KMS-11 (cell line): Measurements from ENCODE around the gene KRTAP1-5.
"Not testable (repeated sequence)": the region's sequence is repeated elsewhere in the genome, so short reads cannot be mapped to it uniquely, and the experiment has no call there.

Experiments used
- H2AFZ ChIP-seq: fragments of 200-600 bp; sonication (generic); 2 replicates; pipeline ENCODE4 v1.6.1; 2016; ENCODE audit warnings: antibody characterized with exemption, mixed run types, low read depth
- H3K27ac ChIP-seq: fragments of 200-600 bp; sonication (generic); 2 replicates; pipeline ENCODE4 v1.6.1; 2016; ENCODE audit warnings: mild to moderate bottlenecking, mixed run types
- H3K27me3 ChIP-seq: fragments of 200-600 bp; sonication (generic); 2 replicates; pipeline ENCODE4 v1.6.1; 2017; ENCODE audit warnings: mild to moderate bottlenecking, low read depth, mixed run types, moderate library complexity; ENCODE audit not compliant: insufficient read depth
- H3K36me3 ChIP-seq: fragments of 200-600 bp; sonication (generic); 2 replicates; pipeline ENCODE4 v1.6.1; 2017; ENCODE audit warnings: mild to moderate bottlenecking, mixed run types; ENCODE audit not compliant: insufficient read depth
- H3K4me1 ChIP-seq: fragments of 200-600 bp; sonication (generic); 2 replicates; pipeline ENCODE4 v1.6.1; 2016; ENCODE audit warnings: mild to moderate bottlenecking, low read depth, mixed run types; ENCODE audit not compliant: poor library complexity, severe bottlenecking
- H3K4me2 ChIP-seq: fragments of 200-600 bp; sonication (generic); 2 replicates; pipeline ENCODE4 v1.7.0; 2016; ENCODE audit warnings: mild to moderate bottlenecking, mixed run types
- H3K4me3 ChIP-seq: fragments of 200-600 bp; sonication (generic); IDR thresholded peaks from 2 replicates; pipeline ENCODE4 v1.6.1; 2017; ENCODE audit warnings: low read depth, low read length, mixed read lengths; ENCODE audit not compliant: insufficient read depth
- H3K79me2 ChIP-seq: fragments of 200-600 bp; sonication (generic); 2 replicates; pipeline ENCODE4 v1.6.1; 2016; ENCODE audit warnings: low read depth, mixed run types; ENCODE audit not compliant: insufficient read depth
- H3K9ac ChIP-seq: fragments of 200-600 bp; sonication (generic); 2 replicates; pipeline ENCODE4 v1.6.1; 2016; ENCODE audit warnings: mild to moderate bottlenecking, mixed run types
- H4K20me1 ChIP-seq: fragments of 200-600 bp; sonication (generic); 2 replicates; pipeline ENCODE4 v1.6.1; 2016; ENCODE audit warnings: mild to moderate bottlenecking, mixed run types; ENCODE audit not compliant: insufficient read depth
- TF ChIP-seq, protein P1 (sequence below): fragments of 200-600 bp; sonication (generic); conservative IDR thresholded peaks from 2 replicates; pipeline ENCODE4 v1.6.1; 2017; ENCODE audit warnings: low read depth, mild to moderate bottlenecking, antibody characterized with exemption, low read length, moderate library complexity, mixed read lengths

The KRTAP1-5 gene

DNA sequence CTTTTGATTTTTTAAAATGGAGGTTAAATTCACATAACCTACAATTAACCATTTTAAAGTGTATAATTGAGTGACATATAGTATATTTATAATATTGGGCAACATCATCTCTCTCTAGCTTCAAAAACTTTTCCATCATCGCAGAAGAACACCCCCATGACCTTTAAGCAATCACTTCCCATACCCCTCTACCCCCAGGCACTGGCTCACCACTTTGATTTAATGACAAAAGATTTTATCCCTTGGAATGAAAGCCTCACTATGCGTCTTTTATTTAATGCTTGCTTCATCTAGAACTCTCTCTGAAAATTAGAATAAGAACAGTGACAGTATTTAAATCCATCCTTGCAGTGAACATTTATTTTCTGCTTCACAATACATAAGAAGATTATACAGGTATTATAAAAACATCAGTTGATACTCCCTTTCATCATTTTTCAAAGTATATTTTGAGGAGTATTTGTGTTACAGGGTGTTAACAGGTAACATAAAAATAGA is 10.9 kb upstream of the KRTAP1-5 start:
- Histone ChIP-seq H3K4me1 (no peaks in the 10 kb centered on the region), H3K4me3 (no peak overlapping the region), H3K79me2 (no peaks in the 10 kb centered on the region), H3K4me2 (no peak overlapping the region), H3K27ac (no peak overlapping the region), H4K20me1 (no peaks in the 10 kb centered on the region), H3K36me3 (no peaks in the 10 kb centered on the region), H3K9ac (no peak overlapping the region), H2AFZ (no peak overlapping the region), H3K27me3 (no peaks in the 10 kb centered on the region)
- TF ChIP-seq, protein P1, sequence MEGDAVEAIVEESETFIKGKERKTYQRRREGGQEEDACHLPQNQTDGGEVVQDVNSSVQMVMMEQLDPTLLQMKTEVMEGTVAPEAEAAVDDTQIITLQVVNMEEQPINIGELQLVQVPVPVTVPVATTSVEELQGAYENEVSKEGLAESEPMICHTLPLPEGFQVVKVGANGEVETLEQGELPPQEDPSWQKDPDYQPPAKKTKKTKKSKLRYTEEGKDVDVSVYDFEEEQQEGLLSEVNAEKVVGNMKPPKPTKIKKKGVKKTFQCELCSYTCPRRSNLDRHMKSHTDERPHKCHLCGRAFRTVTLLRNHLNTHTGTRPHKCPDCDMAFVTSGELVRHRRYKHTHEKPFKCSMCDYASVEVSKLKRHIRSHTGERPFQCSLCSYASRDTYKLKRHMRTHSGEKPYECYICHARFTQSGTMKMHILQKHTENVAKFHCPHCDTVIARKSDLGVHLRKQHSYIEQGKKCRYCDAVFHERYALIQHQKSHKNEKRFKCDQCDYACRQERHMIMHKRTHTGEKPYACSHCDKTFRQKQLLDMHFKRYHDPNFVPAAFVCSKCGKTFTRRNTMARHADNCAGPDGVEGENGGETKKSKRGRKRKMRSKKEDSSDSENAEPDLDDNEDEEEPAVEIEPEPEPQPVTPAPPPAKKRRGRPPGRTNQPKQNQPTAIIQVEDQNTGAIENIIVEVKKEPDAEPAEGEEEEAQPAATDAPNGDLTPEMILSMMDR = no peak

DNA sequence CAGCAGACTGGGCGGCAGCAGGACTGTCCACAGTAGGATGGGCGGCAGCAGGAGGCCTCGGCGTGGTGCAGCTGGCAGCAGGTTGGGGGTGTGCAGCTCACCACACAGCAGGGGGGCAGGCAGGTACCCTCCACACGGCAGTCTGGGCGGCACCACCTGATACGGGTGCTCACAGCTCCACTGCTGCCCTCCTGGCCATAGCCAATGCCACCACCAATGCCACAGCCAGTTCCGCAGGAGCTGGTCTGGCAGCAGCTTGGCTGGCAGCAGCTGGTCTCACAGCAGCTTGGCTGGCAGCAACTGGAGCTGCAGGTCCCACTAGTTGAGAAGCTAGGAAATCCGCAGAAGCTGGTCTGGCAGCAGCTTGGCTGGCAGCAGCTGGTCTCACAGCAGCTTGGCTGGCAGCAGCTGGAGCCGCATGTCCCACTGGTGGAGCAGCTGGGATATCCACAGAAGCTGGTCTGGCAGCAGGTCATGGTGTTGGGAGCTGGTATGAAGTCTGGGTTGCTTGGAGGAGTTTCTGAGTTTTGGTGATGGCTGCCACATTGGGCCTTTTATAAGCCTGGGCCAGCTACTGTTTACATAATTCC is 7.4 kb upstream of the KRTAP1-5 start, which contains the start of gene KRTAP1-3:
Gene KRTAP1-3 (minus strand): TSS at position 529 of the 590 bp plus-strand sequence. CDS start 53 bp downstream, at position 476.
- not testable (repeated sequence) for H3K9ac ChIP-seq, H3K27me3 ChIP-seq, H2AFZ ChIP-seq, H3K4me2 ChIP-seq, H3K79me2 ChIP-seq, H3K4me1 ChIP-seq, H3K36me3 ChIP-seq, H4K20me1 ChIP-seq, H3K27ac ChIP-seq, H3K4me3 ChIP-seq

DNA sequence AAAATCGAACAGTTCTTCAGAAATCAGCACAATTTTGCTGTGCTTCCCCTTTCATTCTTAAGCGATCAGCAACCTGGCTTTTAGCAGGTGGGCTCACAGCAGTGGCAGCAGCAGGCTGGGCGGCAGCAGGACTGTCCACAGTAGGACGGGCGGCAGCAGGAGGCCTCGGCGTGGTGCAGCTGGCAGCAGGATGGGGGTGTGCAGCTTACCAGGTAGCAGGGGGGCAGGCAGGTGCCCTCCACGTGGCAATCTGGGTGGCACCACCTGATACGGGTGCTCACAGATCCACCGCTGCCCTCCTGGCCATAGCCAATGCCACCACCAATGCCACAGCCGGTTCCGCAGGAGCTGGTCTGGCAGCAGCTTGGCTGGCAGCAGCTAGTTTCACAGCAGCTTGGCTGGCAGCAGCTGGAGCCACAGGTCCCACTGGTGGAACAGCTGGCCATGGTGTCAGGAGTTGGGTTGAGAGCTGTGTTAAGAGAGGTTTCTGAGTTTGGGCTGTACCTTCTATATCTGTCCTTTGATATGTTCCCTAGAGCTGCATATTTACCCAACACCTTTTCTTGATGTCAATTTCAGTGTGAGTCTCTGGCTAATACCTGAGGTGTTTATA is 2.7 kb upstream of the KRTAP1-5 start, which contains the start of gene KRTAP1-4:
Gene KRTAP1-4 (minus strand): TSS at position 563 of the 613 bp plus-strand sequence. CDS start 117 bp downstream, at position 446.
- Histone ChIP-seq H3K4me2 (no peak within 1 kb of the TSS), H3K4me1 (no peaks in the 10 kb centered on the region), H4K20me1 (no peaks in the 10 kb centered on the region), H3K27ac (no peak within 1 kb of the TSS), H3K79me2 (no peaks in the 10 kb centered on the region), H3K36me3 (no peaks in the 10 kb centered on the region), H2AFZ (no peak within 1 kb of the TSS), H3K9ac (no peak within 1 kb of the TSS), H3K4me3 (no peak within 1 kb of the TSS), H3K27me3 (no peaks in the 10 kb centered on the region)
- TF ChIP-seq, protein P1 = no peak

DNA sequence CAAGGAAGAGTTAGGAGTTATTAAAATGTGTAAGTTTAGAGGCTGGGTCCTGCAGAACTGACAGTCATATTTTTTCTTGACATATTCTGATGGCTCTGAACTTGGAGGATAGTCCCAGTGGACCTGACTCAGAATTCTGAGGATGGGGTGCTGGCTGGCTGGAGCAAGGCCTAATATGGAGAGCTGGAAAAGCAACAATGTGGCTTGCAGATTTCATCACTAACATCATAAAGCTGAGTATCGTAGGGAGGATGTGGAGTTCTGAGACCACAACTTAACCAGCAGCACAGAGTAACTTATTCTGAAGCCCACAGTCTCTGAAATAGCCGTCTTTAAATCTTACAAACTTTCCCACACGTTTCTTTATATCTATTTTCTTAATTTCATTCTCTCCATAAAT is 2.3 kb downstream of the KRTAP1-5 start:
- H4K20me1 ChIP-seq = no peaks in the 10 kb centered on the region
- no peaks in the 10 kb centered on the region for H3K79me2 ChIP-seq
- no peaks in the 10 kb centered on the region for H3K4me1 ChIP-seq
- H3K4me2 ChIP-seq = no peak overlapping the region
- H2AFZ ChIP-seq = no peak overlapping the region
- no peaks in the 10 kb centered on the region for H3K36me3 ChIP-seq
- TF ChIP-seq, protein P1 = no peak
- H3K27me3 ChIP-seq = no peaks in the 10 kb centered on the region
- no peak overlapping the region for H3K9ac ChIP-seq
- no peak overlapping the region for H3K4me3 ChIP-seq
- no peak overlapping the region for H3K27ac ChIP-seq

DNA sequence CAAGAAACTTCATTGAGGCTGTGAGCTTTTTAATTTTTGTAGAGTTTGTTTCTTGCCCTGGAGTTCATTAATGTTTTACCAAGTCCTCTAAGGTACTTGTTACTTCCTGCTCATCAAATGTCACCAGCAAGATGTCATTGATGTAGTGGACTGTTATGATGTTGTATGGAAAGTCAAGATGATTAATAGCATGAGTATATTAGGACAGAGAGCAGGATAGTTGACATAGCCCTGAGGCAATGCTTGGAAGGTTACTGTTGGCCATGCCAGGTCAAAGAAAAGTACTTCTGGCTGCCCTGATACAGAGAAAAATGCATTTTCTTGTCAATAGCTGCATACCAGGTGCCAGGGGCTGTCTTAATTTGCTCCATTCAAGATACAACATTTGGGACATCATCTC is 6.7 kb downstream of the KRTAP1-5 start:
- Histone ChIP-seq H3K4me2 (no peak overlapping the region), H3K36me3 (no peaks in the 10 kb centered on the region), H4K20me1 (no peaks in the 10 kb centered on the region), H3K4me1 (no peaks in the 10 kb centered on the region), H3K4me3 (no peak overlapping the region), H3K27me3 (no peaks in the 10 kb centered on the region), H3K79me2 (no peaks in the 10 kb centered on the region), H3K27ac (no peak overlapping the region), H3K9ac (no peak overlapping the region), H2AFZ (no peak overlapping the region)
- TF ChIP-seq, protein P1 = no peak
